ENCODE data around the gene TUBB4B. TPM values are rescaled to one million over a fixed set of nuclear protein-coding genes. Genes with fewer than 3 reads are reported as not detected.
A peak's percentile ranks its signal among the peaks of the same experiment; 100 is the strongest.

The TUBB4B gene
- total RNA-seq, 1 donor from 2014 or later = 329 TPM

GRCh38 chr9:137272241-137273094 is 31.4 kb downstream of the TUBB4B start:
- Mint-ChIP-seq H3K9me3 (no peaks in the 10 kb centered on the region), H3K4me3 (no peak overlapping the region), H3K27ac (ENCODE audit: unreplicated experiment) (no peak overlapping the region), H3K4me1 (peaks cover 13% of the 10 kb centered on the region), H3K27me3 (ENCODE audit: low read depth) (no peaks in the 10 kb centered on the region), H3K36me3 (ENCODE audit: low read depth) (peaks cover 6% of the 10 kb centered on the region)
- TF ChIP-seq CTCF (conservative IDR thresholded peaks at IDR 0.05) = no peak
- no peak for DNase-seq (ENCODE audit: low read depth, low spot score)

- no peak overlapping the region for H3K27ac Mint-ChIP-seq (ENCODE audit: unreplicated experiment)
- TF ChIP-seq CTCF (conservative IDR thresholded peaks at IDR 0.05) = no peak
- no peak overlapping the region for H3K4me3 Mint-ChIP-seq
- H3K9me3 Mint-ChIP-seq = no peaks in the 10 kb centered on the region
- DNase-seq (ENCODE audit: low read depth, low spot score) = no peak
- H3K36me3 Mint-ChIP-seq (ENCODE audit: low read depth) = peaks cover 6% of the 10 kb centered on the region
- no peaks in the 10 kb centered on the region for H3K27me3 Mint-ChIP-seq (ENCODE audit: low read depth)
- peaks cover 13% of the 10 kb centered on the region for H3K4me1 Mint-ChIP-seq
Measured at GRCh38 chr9:137273095-137273490, 32.0 kb downstream of the TUBB4B start.

GRCh38 chr9:137273611-137274320 is 32.7 kb downstream of the TUBB4B start:
- peaks cover 2% of the 10 kb centered on the region for H3K36me3 Mint-ChIP-seq (ENCODE audit: low read depth)
- no peak for DNase-seq (ENCODE audit: low read depth, low spot score)
- TF ChIP-seq CTCF (conservative IDR thresholded peaks at IDR 0.05) = no peak

GRCh38 chr9:137275203-137275587 is 34.1 kb downstream of the TUBB4B start:
- H3K27me3 Mint-ChIP-seq (ENCODE audit: low read depth) = no peaks in the 10 kb centered on the region
- no peak overlapping the region for H3K4me3 Mint-ChIP-seq
- H3K9me3 Mint-ChIP-seq = no peaks in the 10 kb centered on the region
- DNase-seq (ENCODE audit: low read depth, low spot score) = no peak
- no peaks in the 10 kb centered on the region for H3K36me3 Mint-ChIP-seq (ENCODE audit: low read depth)
- H3K4me1 Mint-ChIP-seq = peaks cover 8% of the 10 kb centered on the region
- no peak overlapping the region for H3K27ac Mint-ChIP-seq (ENCODE audit: unreplicated experiment)
- TF ChIP-seq CTCF (conservative IDR thresholded peaks at IDR 0.05) = no peak

More at GRCh38 chr9:137273611-137274320, 32.7 kb downstream of the TUBB4B start:
- Mint-ChIP-seq H3K9me3 (no peaks in the 10 kb centered on the region), H3K4me1 (peaks cover 9% of the 10 kb centered on the region), H3K27ac (ENCODE audit: unreplicated experiment) (no peak overlapping the region), H3K4me3 (no peak overlapping the region), H3K27me3 (ENCODE audit: low read depth) (no peaks in the 10 kb centered on the region)

GRCh38 chr9:137275588-137276472 is 34.7 kb downstream of the TUBB4B start:
- Mint-ChIP-seq H3K9me3 (no peaks in the 10 kb centered on the region), H3K4me1 (peaks cover 8% of the 10 kb centered on the region), H3K36me3 (ENCODE audit: low read depth) (no peaks in the 10 kb centered on the region), H3K27ac (ENCODE audit: unreplicated experiment) (peak overlapping the region; percentile 43), H3K4me3 (no peak overlapping the region), H3K27me3 (ENCODE audit: low read depth) (no peaks in the 10 kb centered on the region)
- no peak for TF ChIP-seq CTCF (conservative IDR thresholded peaks at IDR 0.05)
- no peak for DNase-seq (ENCODE audit: low read depth, low spot score)
